Measurements from ENCODE around the gene NOB1. TPM values are rescaled to one million over a fixed set of nuclear protein-coding genes. Genes with fewer than 3 reads are reported as not detected.
"Not testable (repeated sequence)": the region's sequence is repeated elsewhere in the genome, so short reads cannot be mapped to it uniquely, and the experiment has no call there.

Gene NOB1
- total and polyA plus RNA-seq, 7 experiments from 2014 or later, result 24.1 to 72.8 (median 46.5) TPM

DNA sequence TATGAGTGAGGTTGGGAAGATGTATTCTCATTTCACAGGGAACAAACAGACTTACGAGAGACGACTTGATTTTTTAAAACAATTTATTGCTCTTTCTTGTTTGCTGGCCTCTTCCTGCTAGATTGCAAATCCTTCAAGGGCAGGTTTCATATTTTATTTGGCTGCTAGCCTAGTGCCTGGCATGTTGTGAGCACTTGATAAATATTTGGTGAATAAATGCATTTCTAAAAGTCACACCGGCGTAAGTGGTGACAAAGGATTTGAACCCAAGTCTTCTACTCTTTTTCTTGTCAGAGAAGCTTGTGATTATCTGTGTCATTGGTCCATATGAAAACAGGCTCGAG, 8.8 kb upstream of the NOB1 start:
- CTCF ChIA-PET, result interaction anchor here (0.9 to 1.1 kb wide), 3 partner anchors 9 to 59 kb away, joined by 3 to 6 read pairs (median 5); partner anchors contain the start of gene NOB1
- Mint-ChIP-seq H3K4me1 (peaks cover 23 to 57% (median 45%) of the 10 kb centered on the region in 7 donors), H3K27me3 (peaks cover 0 to 2% (median 0%) of the 10 kb centered on the region in 5 donors), H3K4me3 (peak overlapping the region; percentile 74 to 96 (median 86)), H3K27ac (peak overlapping the region; percentile 84 to 98 (median 93)), H3K36me3 (peaks cover 0 to 10% (median 0%) of the 10 kb centered on the region in 5 donors), H3K9me3 (peaks cover 0 to 4% (median 0%) of the 10 kb centered on the region in 11 donors)
- H3K4me3 ChIP-seq (ENCODE audit: low read length), result no peak overlapping the region
- H3K27me3 ChIP-seq (ENCODE audit: control insufficient read depth in 2 of 2, insufficient read depth in 2 of 2, low read length in 2 of 2), result no peaks in the 10 kb centered on the region
- intact Hi-C loops (cut with micrococcal nuclease), result loop anchor here (2.0 to 5.0 kb wide), 6 partner anchors 37 to 759 kb away; partner anchors contain the start of genes COG4 (in 1 of the 2), COG8 (in 1 of the 2), NIP7 (in 1 of the 2) and NQO1 (in 1 of the 2)
- peaks cover 0 to 3% (median 0%) of the 10 kb centered on the region in 3 experiments for H3K36me3 ChIP-seq (ENCODE audit: control insufficient read depth in 2 of 3, insufficient read depth in 3 of 3, low read length in 3 of 3)
- H3K4me1 ChIP-seq (ENCODE audit: control insufficient read depth in 2 of 2, insufficient read depth in 2 of 2, low read length in 2 of 2), result peaks cover 10 to 14% of the 10 kb centered on the region in 2 donors
- DNase-seq (no peak), ATAC-seq (no peak)
- POLR2A ChIA-PET, result interaction anchor here (0.7 to 3.9 kb wide), 6 partner anchors 9 to 433 kb away, joined by 3 to 35 read pairs (median 5); partner anchors contain the start of genes NOB1, NQO1 and PDF
- H3K9me3 ChIP-seq (ENCODE audit: control insufficient read depth in 2 of 3, low read length in 3 of 3), result no peaks in the 10 kb centered on the region
- H3K27ac ChIP-seq (ENCODE audit: low read depth, low read length), result peak overlapping the region; percentile 92

- Histone ChIP-seq H3K9me3 (ENCODE audit: control insufficient read depth in 2 of 3, low read length in 3 of 3) (no peaks in the 10 kb centered on the region), H3K27ac (ENCODE audit: low read depth, low read length) (peak overlapping the region; percentile 92), H3K4me1 (ENCODE audit: control insufficient read depth in 2 of 2, insufficient read depth in 2 of 2, low read length in 2 of 2) (peaks cover 10 to 14% of the 10 kb centered on the region in 2 donors), H3K4me3 (ENCODE audit: low read length) (peak overlapping the region; percentile 75), H3K36me3 (ENCODE audit: control insufficient read depth in 2 of 3, insufficient read depth in 3 of 3, low read length in 3 of 3) (peaks cover 0 to 3% (median 0%) of the 10 kb centered on the region in 3 experiments), H3K27me3 (ENCODE audit: control insufficient read depth in 2 of 2, insufficient read depth in 2 of 2, low read length in 2 of 2) (no peaks in the 10 kb centered on the region)
- DNase-seq, result peak in 7 of 9 donors; percentile 18 to 52 (median 45)
- peaks cover 0 to 10% (median 0%) of the 10 kb centered on the region in 5 donors for H3K36me3 Mint-ChIP-seq
- POLR2A ChIA-PET, result interaction anchor here (0.6 to 3.9 kb wide), 10 partner anchors 9 to 432 kb away, joined by 3 to 35 read pairs (median 4); partner anchors contain the start of genes NOB1, NQO1 and PDF
- peak; percentile 67 for ATAC-seq
- H3K27ac Mint-ChIP-seq, result peak overlapping the region; percentile 84 to 98 (median 93)
- CTCF ChIA-PET, result interaction anchor here (0.9 to 1.1 kb wide), 4 partner anchors 8 to 60 kb away, joined by 3 to 6 read pairs (median 4); partner anchors contain the start of gene NOB1
- H3K27me3 Mint-ChIP-seq, result peaks cover 0 to 5% (median 0%) of the 10 kb centered on the region in 5 donors
- H3K4me1 Mint-ChIP-seq, result peaks cover 22 to 55% (median 43%) of the 10 kb centered on the region in 7 donors
- intact Hi-C loops (cut with micrococcal nuclease), result loop anchor here (1.0 to 5.0 kb wide), 9 partner anchors 9 to 760 kb away; partner anchors contain the start of genes NOB1 (in 2 of the 2), COG4 (in 1 of the 2), COG8 (in 1 of the 2) and CYB5B (in 1 of the 2)
- peaks cover 0 to 4% (median 0%) of the 10 kb centered on the region in 11 donors for H3K9me3 Mint-ChIP-seq
- H3K4me3 Mint-ChIP-seq, result peak overlapping the region; percentile 74 to 96 (median 86)
These were observed 8.3 kb upstream of the NOB1 start for GRCh38 chr16:69762814-69763598.

DNA sequence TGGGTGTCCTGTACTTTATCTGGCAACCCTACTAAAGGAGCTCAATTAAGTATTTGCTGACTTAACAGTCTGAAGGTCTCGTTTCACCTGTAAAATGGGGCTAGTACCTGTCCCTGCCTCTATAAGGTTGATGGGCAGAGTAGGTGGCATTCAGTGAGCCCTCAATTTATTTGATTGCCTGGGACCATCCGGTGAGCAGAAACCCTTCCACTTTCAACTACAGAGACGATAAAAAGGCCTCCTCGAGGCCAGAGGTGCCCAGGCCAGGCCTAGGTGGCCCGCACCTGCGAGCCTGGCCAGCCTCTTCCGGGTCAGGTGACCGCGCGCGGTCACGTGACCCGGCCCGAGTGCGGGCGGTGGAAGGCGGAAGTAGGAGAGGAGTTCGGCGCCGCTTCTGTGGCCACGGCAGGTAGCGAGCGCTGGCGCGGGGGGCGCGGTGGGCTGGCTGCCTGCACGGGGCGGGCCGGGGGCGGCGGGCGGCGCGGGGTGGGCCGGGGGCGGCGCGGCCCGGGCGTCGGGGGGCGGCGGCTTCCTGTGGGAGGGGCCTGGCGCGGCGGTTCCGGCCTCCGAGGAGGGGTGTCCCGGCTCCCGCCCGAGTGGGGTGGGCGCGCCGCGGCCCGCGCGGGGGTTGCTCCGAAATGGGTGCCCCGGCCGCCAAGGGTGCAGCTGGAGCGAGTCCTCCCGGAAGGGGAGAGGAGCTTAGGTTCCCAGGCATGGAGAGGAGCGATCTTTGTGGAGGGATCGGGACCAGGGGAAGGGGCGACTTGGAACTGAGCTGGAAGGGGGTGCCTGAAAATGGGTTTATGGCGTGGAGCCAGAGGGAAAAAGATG, 7.5 kb upstream of the NOB1 start, which contains the start of gene WWP2:
Gene WWP2, plus strand, starts transcription at position 350 of the 831 bp plus-strand sequence. CDS start 24,679 bp downstream, outside the sequence.
- intact Hi-C loops (cut with micrococcal nuclease), result loop anchor here (1.0 to 5.0 kb wide), 9 partner anchors 8 to 761 kb away; partner anchors contain the start of genes NOB1 (in 2 of the 2), COG4 (in 1 of the 2), COG8 (in 1 of the 2) and CYB5B (in 1 of the 2)
- peak within 1 kb of the TSS; percentile 93 to 99 (median 98) for H3K27ac Mint-ChIP-seq
- Histone ChIP-seq H3K36me3 (ENCODE audit: control insufficient read depth in 2 of 3, insufficient read depth in 3 of 3, low read length in 3 of 3) (peaks cover 0 to 3% (median 0%) of the 10 kb centered on the region in 3 experiments), H3K4me3 (ENCODE audit: low read length) (peak within 1 kb of the TSS; percentile 88), H3K27me3 (ENCODE audit: control insufficient read depth in 2 of 2, insufficient read depth in 2 of 2, low read length in 2 of 2) (no peaks in the 10 kb centered on the region), H3K9me3 (ENCODE audit: control insufficient read depth in 2 of 3, low read length in 3 of 3) (no peaks in the 10 kb centered on the region), H3K4me1 (ENCODE audit: control insufficient read depth in 2 of 2, insufficient read depth in 2 of 2, low read length in 2 of 2) (peaks cover 10 to 14% of the 10 kb centered on the region in 2 donors), H3K27ac (ENCODE audit: low read depth, low read length) (peak within 1 kb of the TSS; percentile 92)
- peaks cover 0 to 4% (median 0%) of the 10 kb centered on the region in 11 donors for H3K9me3 Mint-ChIP-seq
- DNase-seq (peak; percentile 68 to 81 (median 77)), ATAC-seq (peak; percentile 86)
- ChIA-PET POLR2A (interaction anchor here (0.6 to 3.9 kb wide), 16 partner anchors 9 to 1963 kb away, joined by 3 to 35 read pairs (median 4); partner anchors contain the start of genes NOB1, NQO1 and PDF), CTCF (interaction anchor here (0.9 to 1.4 kb wide), 5 partner anchors 8 to 59 kb away, joined by 3 to 6 read pairs (median 3); partner anchors contain the start of gene NOB1)
- H3K27me3 Mint-ChIP-seq, result peaks cover 0 to 5% (median 0%) of the 10 kb centered on the region in 5 donors
- H3K4me3 Mint-ChIP-seq, result peak within 1 kb of the TSS; percentile 77 to 96 (median 94)
- peaks cover 16 to 47% (median 37%) of the 10 kb centered on the region in 7 donors for H3K4me1 Mint-ChIP-seq
- peaks cover 0 to 8% (median 0%) of the 10 kb centered on the region in 5 donors for H3K36me3 Mint-ChIP-seq

DNA sequence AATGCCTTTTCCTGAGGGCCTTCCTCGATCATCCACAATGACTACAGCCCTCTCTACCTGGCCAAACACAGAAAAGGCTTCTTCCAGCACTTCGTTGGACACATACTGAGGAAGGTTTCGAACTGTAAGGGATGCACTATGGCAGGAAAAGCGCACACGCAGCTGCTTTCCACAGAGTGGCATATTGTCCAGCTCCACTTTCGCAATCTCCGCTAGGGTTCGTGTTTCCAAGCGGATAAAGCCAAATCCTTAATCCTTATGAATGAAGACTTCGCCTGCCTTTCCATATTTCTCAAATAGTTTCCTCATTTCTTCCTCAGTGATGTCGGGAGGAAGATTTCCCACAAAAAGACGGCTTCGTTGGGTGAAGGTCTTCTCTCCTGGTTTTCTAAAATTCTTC, 2.6 kb upstream of the NOB1 start:
- ChIA-PET CTCF (interaction anchor here (1.2 kb wide), 1 partner anchor 48 kb away, joined by 4 read pairs; no protein-coding TSS in a partner anchor), POLR2A (interaction anchor here (1.0 kb wide), 1 partner anchor 51 kb away, joined by 3 read pairs; no protein-coding TSS in a partner anchor)
- H3K36me3 ChIP-seq (ENCODE audit: control insufficient read depth in 2 of 3, insufficient read depth in 3 of 3, low read length in 3 of 3); H3K36me3 Mint-ChIP-seq; H3K27ac ChIP-seq (ENCODE audit: low read depth, low read length); DNase-seq; H3K27ac Mint-ChIP-seq; H3K27me3 ChIP-seq (ENCODE audit: control insufficient read depth in 2 of 2, insufficient read depth in 2 of 2, low read length in 2 of 2); H3K27me3 Mint-ChIP-seq; H3K4me3 ChIP-seq (ENCODE audit: low read length); ATAC-seq; H3K9me3 Mint-ChIP-seq; H3K9me3 ChIP-seq (ENCODE audit: control insufficient read depth in 2 of 3, low read length in 3 of 3): not testable (repeated sequence)
- H3K4me1 ChIP-seq (ENCODE audit: control insufficient read depth in 2 of 2, insufficient read depth in 2 of 2, low read length in 2 of 2), result peaks cover 23% of the 10 kb centered on the region in 2 donors
- Mint-ChIP-seq H3K4me1 (peaks cover 17 to 38% (median 29%) of the 10 kb centered on the region in 7 donors), H3K4me3 (peak overlapping the region in 1 of 10 donors; percentile 16)
- intact Hi-C loops (cut with micrococcal nuclease), result loop anchor here (5.0 to 10.0 kb wide), 2 partner anchors 310 to 333 kb away; partner anchors contain the start of gene CYB5B (in 1 of the 2)

DNA sequence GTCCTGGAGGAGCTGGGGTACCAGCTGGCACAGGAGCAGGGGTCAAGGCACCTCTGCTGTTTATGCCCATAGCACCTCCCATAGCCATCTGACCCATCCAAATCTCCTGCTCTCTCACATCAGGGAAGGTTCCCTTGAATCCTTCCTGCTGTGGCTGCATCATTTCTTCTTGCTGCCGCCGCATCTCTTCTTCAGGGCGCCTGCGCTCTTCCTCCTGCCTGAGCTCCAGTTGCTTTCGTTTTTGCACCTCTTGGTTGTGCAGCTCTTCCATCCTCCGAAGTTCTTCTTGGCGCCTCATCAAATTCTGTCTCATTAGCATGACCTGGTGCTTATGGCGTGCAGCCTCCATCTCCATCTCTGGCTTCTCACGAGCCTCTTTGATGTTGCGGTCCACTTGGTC, 2.0 kb upstream of the NOB1 start:
- Mint-ChIP-seq H3K27ac (peak overlapping the region in 1 of 9 donors; percentile 41), H3K4me3 (peak overlapping the region in 4 of 10 donors; percentile 3 to 37 (median 18)), H3K4me1 (peaks cover 23 to 38% (median 29%) of the 10 kb centered on the region in 7 donors), H3K27me3 (peaks cover 0 to 7% (median 0%) of the 10 kb centered on the region in 5 donors), H3K36me3 (peaks cover 0 to 15% (median 4%) of the 10 kb centered on the region in 5 donors), H3K9me3 (peaks cover 0 to 2% (median 0%) of the 10 kb centered on the region in 11 donors)
- ChIA-PET CTCF (interaction anchor here (1.2 kb wide), 1 partner anchor 47 kb away, joined by 4 read pairs; no protein-coding TSS in a partner anchor), POLR2A (interaction anchor here (0.6 kb wide), 1 partner anchor 43 kb away, joined by 3 read pairs; no protein-coding TSS in a partner anchor)
- Histone ChIP-seq H3K27me3 (ENCODE audit: control insufficient read depth in 2 of 2, insufficient read depth in 2 of 2, low read length in 2 of 2) (no peaks in the 10 kb centered on the region), H3K27ac (ENCODE audit: low read depth, low read length) (no peak overlapping the region), H3K9me3 (ENCODE audit: control insufficient read depth in 2 of 3, low read length in 3 of 3) (no peaks in the 10 kb centered on the region), H3K4me3 (ENCODE audit: low read length) (no peak overlapping the region), H3K4me1 (ENCODE audit: control insufficient read depth in 2 of 2, insufficient read depth in 2 of 2, low read length in 2 of 2) (peaks cover 20 to 21% of the 10 kb centered on the region in 2 donors), H3K36me3 (ENCODE audit: control insufficient read depth in 2 of 3, insufficient read depth in 3 of 3, low read length in 3 of 3) (peaks cover 0 to 5% (median 0%) of the 10 kb centered on the region in 3 experiments)
- intact Hi-C loops (cut with micrococcal nuclease), result loop anchor here (5.0 to 10.0 kb wide), 2 partner anchors 311 to 332 kb away; partner anchors contain the start of gene CYB5B (in 1 of the 2)
- DNase-seq, result no peak
- ATAC-seq, result no peak

Measured in naive thymus-derived CD4-positive, alpha-beta T cell (primary cell).